NOMO-1 treated with dmso at 0.1 percent for 144 hours (cell line): Measurements from ENCODE around the gene H2BK1.
A peak's percentile ranks its signal among the peaks of the same experiment; 100 is the strongest.

Experiments
- DNase-seq: peaks from one replicate; lab custom pipeline; 2025; ENCODE audit not compliant: unreplicated experiment; lab: John Stamatoyannopoulos, UW

Gene H2BK1

GRCh38 chr7:151232917-151233701 is 22.8 kb upstream of the H2BK1 start:
- DNase-seq: peak; percentile 21

GRCh38 chr7:151232091-151232916 is 22.0 kb upstream of the H2BK1 start, which contains the start of gene CHPF2:
Gene CHPF2 (plus strand): TSS chr7:151232483. CDS start chr7:151234012, 1,529 bp downstream.
- peak; percentile 82 for DNase-seq

- no peak for DNase-seq
Observed at GRCh38 chr7:151231080-151231479, 20.8 kb upstream of the H2BK1 start.

- DNase-seq: no peak
Observed at GRCh38 chr7:151229249-151229648, 19.0 kb upstream of the H2BK1 start.

DNA sequence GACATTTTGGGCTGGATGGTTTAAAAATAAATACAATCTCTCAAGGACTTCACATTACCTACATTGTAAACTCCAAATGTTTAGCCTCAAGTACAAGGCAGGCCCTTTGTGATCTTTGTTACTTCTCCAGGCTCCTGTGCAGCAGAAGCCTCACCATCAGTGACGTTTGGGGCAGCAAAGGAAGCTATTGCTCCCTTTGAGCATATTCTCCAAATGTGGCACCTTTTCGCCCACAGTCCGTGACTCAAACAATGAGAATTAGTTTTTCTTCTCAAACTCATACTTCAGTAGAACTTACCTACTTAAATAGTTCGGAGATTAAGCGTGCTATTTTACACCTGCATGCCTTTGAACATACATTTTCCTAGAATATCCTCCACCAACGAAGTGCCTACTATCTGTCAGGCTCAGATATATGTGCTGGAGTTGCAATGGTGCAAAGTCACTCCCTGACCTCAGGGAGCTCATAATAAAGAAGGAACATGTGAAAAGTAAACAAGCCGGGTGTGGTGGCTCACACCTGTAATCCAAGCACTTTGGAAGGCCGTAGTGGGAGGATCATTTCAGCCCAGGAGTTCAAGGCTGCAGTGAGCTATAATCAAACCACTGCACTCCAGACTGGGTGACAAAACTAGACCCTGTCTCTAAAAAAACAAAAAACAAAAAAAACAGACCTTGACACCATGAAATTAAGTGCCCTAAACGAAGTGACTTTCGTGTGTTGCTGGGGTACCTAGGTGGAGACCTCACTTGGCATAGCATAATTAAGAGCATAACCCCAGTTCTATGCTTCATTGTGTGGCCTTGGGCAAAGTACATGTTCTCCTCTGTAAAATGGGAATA is 18.0 kb upstream of the H2BK1 start:
- no peak for DNase-seq

- peak; percentile 55 for DNase-seq
Observed at GRCh38 chr7:151226875-151227782, 16.8 kb upstream of the H2BK1 start, which contains the start of gene ABCF2. Gene ABCF2 (minus strand): TSS chr7:151227205. CDS start chr7:151226458, 747 bp downstream.

GRCh38 chr7:151226560-151226874 is 16.2 kb upstream of the H2BK1 start:
- no peak for DNase-seq

- no peak for DNase-seq
Observed at GRCh38 chr7:151225948-151226510, 15.7 kb upstream of the H2BK1 start.

- no peak for DNase-seq
Observed at GRCh38 chr7:151223728-151224127, 13.4 kb upstream of the H2BK1 start.

DNA sequence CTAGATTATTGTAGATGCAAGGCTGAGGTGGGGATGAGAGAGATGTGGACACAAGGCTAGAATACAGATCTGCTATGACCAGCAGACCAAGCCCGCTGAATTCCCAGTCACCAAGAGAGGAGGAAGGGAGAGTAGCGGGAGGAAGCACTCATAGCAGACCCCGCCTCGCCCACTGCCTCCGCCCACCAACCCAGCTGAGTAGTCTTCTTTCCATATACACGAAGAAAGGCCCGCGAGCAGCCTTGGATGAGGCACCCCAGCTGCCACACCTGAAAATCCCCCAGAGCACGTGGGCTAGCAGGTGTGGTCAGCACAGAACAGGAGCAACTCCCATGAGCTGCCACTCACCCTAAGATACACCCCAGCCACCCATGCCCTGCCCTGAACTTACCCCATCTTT is 7.9 kb upstream of the H2BK1 start:
- DNase-seq: no peak

DNA sequence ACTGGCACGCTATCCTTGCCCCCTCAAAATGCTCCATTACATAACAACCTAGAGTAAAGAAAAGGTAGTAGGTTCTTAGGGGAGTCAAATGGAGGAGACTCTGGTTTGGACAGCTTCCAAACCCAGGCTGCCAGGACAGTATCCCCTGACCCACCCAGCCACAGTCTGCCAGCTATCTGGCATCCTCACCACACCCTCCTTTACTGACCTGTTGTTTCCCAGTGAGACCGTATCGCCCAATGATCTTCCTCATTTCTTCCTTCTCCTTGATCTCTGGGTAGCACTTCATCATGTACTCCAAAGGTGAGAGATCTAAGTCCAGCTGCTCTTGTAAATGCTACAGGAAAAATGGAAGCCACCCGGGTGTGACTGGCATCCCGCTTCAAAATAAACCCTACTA is 5.1 kb upstream of the H2BK1 start:
- DNase-seq: no peak

GRCh38 chr7:151213826-151214225 is 3.5 kb upstream of the H2BK1 start:
- DNase-seq: no peak

DNA sequence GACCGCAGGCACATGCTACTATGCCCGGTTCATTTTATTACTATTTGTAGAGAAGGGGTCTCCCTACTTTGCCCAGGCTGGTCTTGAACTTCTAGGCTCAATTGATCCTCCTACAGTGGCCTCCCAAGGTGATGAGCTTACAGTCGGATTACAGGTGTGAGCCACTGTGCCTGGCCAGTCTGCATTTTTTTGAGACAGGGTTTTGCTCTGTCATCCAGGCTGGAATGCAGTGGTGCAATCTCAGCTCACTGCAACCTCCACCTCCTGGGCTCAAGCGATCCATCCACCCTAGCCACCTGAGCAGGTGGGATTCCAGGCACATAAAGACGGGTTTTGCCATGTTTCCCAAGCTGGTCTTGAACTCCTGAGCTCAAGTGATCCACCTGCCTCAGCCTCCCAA is 2.3 kb upstream of the H2BK1 start:
- no peak for DNase-seq

- DNase-seq: no peak
Observed at GRCh38 chr7:151211155-151211772, 976 bp upstream of the H2BK1 start.

- DNase-seq: no peak
Observed at GRCh38 chr7:151209588-151209987, 700 bp downstream of the H2BK1 start.

DNA sequence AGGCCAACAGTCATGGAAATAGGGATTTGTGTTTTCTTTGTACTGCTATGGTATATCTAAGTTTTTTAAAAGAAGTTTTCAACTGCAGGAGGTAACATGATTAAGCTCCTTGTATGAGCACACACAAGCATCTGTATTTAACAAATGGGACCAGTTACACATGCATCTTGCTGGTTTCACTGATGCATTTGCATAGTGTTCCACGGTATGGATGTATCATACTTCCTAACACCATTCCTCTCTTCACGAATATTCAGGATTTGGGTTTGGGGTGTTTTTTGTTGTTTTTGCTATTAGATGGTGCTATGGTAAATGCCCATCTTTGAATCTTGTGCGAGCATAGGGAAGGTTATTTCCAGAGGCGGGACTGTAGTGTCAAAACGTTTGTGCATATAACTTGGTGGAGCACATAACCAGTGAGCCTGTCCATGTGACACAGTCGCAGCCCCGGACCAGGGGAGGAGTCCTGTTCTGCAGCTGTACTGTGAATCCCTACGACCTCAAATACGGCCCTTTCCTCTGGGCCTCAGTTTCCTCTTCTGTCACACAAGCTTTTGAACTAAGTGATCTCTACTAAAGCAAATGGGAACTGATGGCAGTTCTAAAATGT is 1.9 kb downstream of the H2BK1 start:
- no peak for DNase-seq

DNA sequence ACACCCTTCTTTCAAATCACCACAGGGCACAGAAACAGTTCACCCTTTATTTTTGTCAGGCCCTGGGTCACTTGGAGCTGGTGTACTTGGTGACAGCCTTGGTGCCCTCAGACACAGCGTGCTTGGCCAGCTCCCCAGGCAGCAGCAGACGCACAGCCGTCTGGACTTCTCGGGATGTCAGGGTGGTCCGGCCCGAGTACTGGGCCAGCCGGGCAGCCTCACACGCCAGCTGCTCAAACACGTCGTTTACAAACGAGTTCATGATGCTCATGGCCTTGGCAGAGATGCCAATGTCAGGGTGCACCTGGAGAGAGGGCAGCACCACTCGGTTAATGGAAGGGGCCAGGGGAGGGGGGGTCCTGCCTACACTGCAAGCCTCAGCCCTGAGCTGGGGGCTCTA is 2.5 kb downstream of the H2BK1 start:
- no peak for DNase-seq

- no peak for DNase-seq
Observed at GRCh38 chr7:151207315-151207714, 3.0 kb downstream of the H2BK1 start.

GRCh38 chr7:151206914-151207313 is 3.4 kb downstream of the H2BK1 start:
- no peak for DNase-seq
